Mesothelial cell of epicardium (in vitro differentiated cells): ENCODE results near the gene ASAP2. TPM values are rescaled to one million over a fixed set of nuclear protein-coding genes. Genes with fewer than 3 reads are reported as not detected.

Source experiments
- DNase-seq, 2 experiments: peaks; one replicate each; pipeline ENCODE4 v3.0.0; 2021; ENCODE audit warnings: low spot score in 2 of 2; ENCODE audit not compliant: unreplicated experiment in 2 of 2
- H3K27ac Mint-ChIP-seq: 2 replicates; pipeline ENCODE4 v1.8.0; 2021; ENCODE audit warnings: mixed read lengths
- H3K27me3 Mint-ChIP-seq: 2 replicates; pipeline ENCODE4 v1.8.0; 2021; ENCODE audit warnings: low read depth, mixed read lengths
- H3K36me3 Mint-ChIP-seq: 2 replicates; pipeline ENCODE4 v1.8.0; 2021; ENCODE audit warnings: mixed read lengths
- H3K4me1 Mint-ChIP-seq: 2 replicates; pipeline ENCODE4 v1.8.0; 2021; ENCODE audit warnings: mixed read lengths
- H3K4me3 Mint-ChIP-seq: 2 replicates; pipeline ENCODE4 v1.8.0; 2021; ENCODE audit warnings: mild to moderate bottlenecking, moderate library complexity, mixed read lengths
- H3K9me3 Mint-ChIP-seq: 2 replicates; pipeline ENCODE4 v1.8.0; 2021; ENCODE audit warnings: mixed read lengths
- total RNA-seq: library from RNA; stranded (reverse); gene quantifications from 3 replicates; pipeline ENCODE4 v1.2.1, GENCODE V29; 2021
- TF ChIP-seq, protein P1 (sequence below): fragments of 200-600 bp; sonication (generic); IDR thresholded peaks from one replicate; pipeline ENCODE4 v1.5.0; 2021; ENCODE audit warnings: antibody characterized with exemption; ENCODE audit not compliant: unreplicated experiment

The ASAP2 gene
- total RNA-seq, 1 donor from 2014 or later: 25.8 TPM

DNA sequence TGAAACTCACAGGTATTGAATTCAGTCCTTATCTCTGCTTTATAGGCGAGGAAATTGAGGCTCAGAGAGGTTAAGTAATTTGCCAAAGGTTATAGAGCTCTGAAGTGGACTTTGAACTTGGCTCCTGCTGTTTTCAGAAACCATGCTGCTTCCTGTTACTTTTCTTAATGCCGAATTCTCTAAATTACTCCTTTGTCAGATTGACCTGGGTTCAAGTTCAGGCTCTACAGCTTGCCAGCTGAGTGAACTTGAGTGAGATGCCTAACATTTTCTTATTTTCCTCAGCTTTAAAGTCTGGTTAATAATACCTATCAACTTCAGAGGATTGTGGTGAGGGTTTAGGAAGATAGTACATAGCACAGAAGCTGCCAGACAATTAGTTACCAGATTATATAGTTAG lies 3.4 kb downstream of the ASAP2 start:
- Mint-ChIP-seq H3K4me3 (no peak overlapping the region), H3K9me3 (no peaks in the 10 kb centered on the region), H3K4me1 (peaks cover 21% of the 10 kb centered on the region), H3K27me3 (no peaks in the 10 kb centered on the region), H3K36me3 (peaks cover 1% of the 10 kb centered on the region), H3K27ac (no peak overlapping the region)
- DNase-seq: no peak
- TF ChIP-seq, protein P1, sequence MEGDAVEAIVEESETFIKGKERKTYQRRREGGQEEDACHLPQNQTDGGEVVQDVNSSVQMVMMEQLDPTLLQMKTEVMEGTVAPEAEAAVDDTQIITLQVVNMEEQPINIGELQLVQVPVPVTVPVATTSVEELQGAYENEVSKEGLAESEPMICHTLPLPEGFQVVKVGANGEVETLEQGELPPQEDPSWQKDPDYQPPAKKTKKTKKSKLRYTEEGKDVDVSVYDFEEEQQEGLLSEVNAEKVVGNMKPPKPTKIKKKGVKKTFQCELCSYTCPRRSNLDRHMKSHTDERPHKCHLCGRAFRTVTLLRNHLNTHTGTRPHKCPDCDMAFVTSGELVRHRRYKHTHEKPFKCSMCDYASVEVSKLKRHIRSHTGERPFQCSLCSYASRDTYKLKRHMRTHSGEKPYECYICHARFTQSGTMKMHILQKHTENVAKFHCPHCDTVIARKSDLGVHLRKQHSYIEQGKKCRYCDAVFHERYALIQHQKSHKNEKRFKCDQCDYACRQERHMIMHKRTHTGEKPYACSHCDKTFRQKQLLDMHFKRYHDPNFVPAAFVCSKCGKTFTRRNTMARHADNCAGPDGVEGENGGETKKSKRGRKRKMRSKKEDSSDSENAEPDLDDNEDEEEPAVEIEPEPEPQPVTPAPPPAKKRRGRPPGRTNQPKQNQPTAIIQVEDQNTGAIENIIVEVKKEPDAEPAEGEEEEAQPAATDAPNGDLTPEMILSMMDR: no peak

DNA sequence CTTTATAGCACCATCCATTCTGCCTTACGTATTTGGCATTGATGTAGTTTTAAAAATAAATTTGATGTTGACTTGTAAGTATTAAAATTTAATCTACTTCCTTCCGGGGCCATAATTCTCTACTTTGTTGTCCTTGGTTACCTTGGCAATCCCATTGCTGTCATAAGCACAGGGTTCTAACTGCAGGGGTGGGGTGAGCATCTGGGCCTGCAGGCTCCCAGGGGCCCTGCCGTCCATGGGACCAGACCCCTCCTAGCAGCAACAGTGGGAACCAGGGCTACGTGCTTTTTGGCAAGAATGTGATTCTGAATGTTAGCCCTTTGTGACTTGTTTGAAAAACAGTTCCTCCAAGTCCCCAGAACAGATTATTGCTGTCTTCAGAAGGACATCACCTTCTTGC lies 4.9 kb downstream of the ASAP2 start:
- H3K27ac Mint-ChIP-seq: no peak overlapping the region

DNA sequence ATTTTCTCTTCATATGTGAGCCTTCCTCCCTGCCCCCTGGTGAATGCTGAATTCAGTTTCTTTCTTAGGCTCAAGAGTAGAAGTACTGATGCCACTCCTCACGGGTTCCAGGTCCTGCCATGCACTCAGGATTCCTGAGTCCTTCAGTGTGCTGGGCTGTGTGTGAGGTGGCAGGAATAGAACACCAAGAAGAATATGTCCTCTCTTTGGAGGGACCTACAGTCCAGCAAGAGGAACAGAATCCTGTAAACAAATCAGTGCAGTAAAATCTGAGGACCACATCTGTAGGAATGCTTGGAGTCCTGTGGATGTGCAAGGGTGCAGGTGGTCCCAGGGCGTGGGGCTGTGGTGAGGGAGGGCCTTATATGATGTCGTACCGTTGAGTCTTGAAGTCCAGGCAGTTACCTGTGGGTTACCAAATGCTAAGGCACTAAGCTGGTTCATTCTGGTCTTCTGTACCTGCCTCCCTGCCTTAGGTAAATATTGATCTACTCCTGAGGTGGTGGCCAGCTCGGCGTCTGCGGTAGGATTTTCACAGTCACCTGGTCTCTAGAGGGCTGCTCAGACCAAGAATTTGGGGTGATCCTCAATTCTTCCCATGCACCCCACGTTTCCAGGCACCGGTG lies 5.5 kb downstream of the ASAP2 start:
- Mint-ChIP-seq H3K4me3 (no peak overlapping the region), H3K9me3 (no peaks in the 10 kb centered on the region), H3K36me3 (peaks cover 3% of the 10 kb centered on the region), H3K27me3 (no peaks in the 10 kb centered on the region), H3K4me1 (peaks cover 18% of the 10 kb centered on the region), H3K27ac (no peak overlapping the region)
- DNase-seq: no peak
- TF ChIP-seq, protein P1: no peak

More for the DNA sequence above, 4.9 kb downstream of the ASAP2 start:
- Mint-ChIP-seq H3K4me1 (peaks cover 18% of the 10 kb centered on the region), H3K27me3 (no peaks in the 10 kb centered on the region), H3K36me3 (peaks cover 3% of the 10 kb centered on the region), H3K4me3 (no peak overlapping the region), H3K9me3 (no peaks in the 10 kb centered on the region)
- TF ChIP-seq, protein P1: no peak
- no peak for DNase-seq

DNA sequence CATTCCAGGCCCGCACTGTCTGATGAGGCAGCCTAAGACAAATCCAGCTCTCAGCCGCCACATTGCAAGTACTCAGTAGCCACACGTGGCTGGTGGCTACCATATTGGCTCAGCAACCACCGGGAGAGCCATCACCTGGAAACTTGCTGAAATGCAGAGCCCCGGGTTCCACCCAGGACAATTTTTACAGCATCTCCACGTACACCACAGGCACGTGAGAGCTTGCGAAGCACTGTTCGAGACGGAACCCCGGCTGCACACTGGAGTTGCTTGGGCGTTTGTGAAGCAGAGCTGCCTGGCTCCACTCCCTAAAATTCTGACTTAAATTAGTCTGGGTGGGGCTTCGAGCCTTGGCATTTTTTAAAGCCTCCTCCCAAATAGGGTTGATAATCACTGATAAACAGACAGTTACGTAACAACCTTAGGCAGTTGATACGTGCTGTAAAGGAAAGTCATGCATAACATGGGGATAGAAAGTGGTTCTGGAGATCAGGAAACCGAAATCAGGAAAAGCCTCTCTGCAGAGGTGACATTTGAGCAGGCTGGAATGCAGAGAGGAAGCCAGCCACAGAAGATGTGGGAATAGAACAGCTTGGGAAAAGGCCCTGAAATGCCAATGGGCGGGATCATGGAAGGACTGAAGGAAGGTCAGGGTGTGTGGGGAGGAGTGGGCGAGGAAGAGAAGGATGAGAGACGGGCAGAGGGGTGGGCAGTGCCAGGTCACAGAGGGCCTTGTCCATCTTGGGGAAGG lies 6.2 kb downstream of the ASAP2 start:
- peaks cover 16% of the 10 kb centered on the region for H3K4me1 Mint-ChIP-seq
- H3K9me3 Mint-ChIP-seq: no peaks in the 10 kb centered on the region
- H3K27me3 Mint-ChIP-seq: no peaks in the 10 kb centered on the region
- TF ChIP-seq, protein P1: no peak
- H3K4me3 Mint-ChIP-seq: no peak overlapping the region
- no peak for DNase-seq
- peaks cover 6% of the 10 kb centered on the region for H3K36me3 Mint-ChIP-seq
- no peak overlapping the region for H3K27ac Mint-ChIP-seq

DNA sequence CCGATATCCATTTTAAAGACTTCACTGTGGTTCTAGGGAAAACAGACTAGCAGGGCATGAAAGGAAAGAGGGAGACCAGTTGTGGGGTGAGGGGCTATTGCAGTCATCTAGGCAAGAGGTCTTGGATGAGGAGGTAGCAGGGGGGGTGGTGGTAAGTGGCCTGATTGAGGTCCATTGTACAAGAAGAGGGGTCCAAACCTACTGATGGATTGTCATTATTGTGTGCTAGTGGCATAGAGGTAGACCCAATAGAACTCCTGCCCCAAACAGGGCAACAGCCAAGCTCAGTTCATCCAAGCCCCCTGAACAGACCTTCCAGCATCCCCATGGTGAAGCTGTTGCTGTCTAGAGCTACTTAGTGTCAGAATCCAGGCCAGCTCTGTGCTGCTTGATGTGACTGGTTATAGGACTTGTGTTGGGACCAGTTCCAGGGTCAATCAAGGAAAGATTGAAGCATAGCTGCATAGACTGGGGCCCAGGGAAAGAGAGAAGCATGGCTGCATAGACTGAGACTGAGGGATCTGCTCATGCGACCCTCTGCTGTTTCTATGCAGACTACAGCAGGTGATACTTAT lies 7.0 kb downstream of the ASAP2 start:
- Mint-ChIP-seq H3K9me3 (no peaks in the 10 kb centered on the region), H3K27ac (no peak overlapping the region), H3K36me3 (peaks cover 6% of the 10 kb centered on the region), H3K4me3 (no peak overlapping the region), H3K27me3 (no peaks in the 10 kb centered on the region), H3K4me1 (peaks cover 10% of the 10 kb centered on the region)
- no peak for DNase-seq
- TF ChIP-seq, protein P1: no peak
